ENCODE measurements around the gene FAM83D. TPM values are rescaled to one million over a fixed set of nuclear protein-coding genes. Genes with fewer than 3 reads are reported as not detected.

Gene FAM83D
- total and polyA plus RNA-seq, 2 of the 8 experiments (the other 6 are each of a cell fraction or from before 2014, with no cell fraction given) = 60.9 to 62.6 TPM

GRCh38 chr20:38897267-38897666 is 28.9 kb upstream of the FAM83D start:
- Histone ChIP-seq H3K18ac (ENCODE audit: extremely low read depth, low read length) (no peak overlapping the region), H2AFZ (ENCODE audit: low read length) (no peak overlapping the region), H3K4me1 (replicated peaks in 1 of 4; ENCODE audit: control insufficient read depth in 3 of 4, insufficient read depth in 4 of 4, low read length in 3 of 4) (peaks cover 3 to 10% (median 4%) of the 10 kb centered on the region in 4 experiments; a peak in 3 of 7 replicates), H2BK20ac (ENCODE audit: low read length) (no peak overlapping the region), H3K4ac (replicated peaks; ENCODE audit: insufficient read length, low read depth, low read length) (no peak overlapping the region), H3K14ac (ENCODE audit: insufficient read length) (no peak overlapping the region), H2AK5ac (ENCODE audit: low read depth, low read length) (no peak overlapping the region), H2BK5ac (ENCODE audit: low read depth, low read length) (no peak overlapping the region), H2BK120ac (replicated peaks; ENCODE audit: low read depth, low read length) (no peak overlapping the region), H4K91ac (replicated peaks; ENCODE audit: insufficient read length, low read length) (no peak overlapping the region), H3K4me2 (ENCODE audit: insufficient read depth in 1 of 2, low read depth in 2 of 2, low read length in 2 of 2) (no peak overlapping the region), H2BK15ac (ENCODE audit: low read length) (no peak overlapping the region), H3K56ac (replicated peaks; ENCODE audit: insufficient read length, low read depth, low read length) (no peak overlapping the region), H2BK12ac (ENCODE audit: low read depth, low read length) (no peak overlapping the region), H3K36me3 (ENCODE audit: control insufficient read depth in 2 of 4, insufficient read depth in 4 of 4, low read length in 3 of 4) (no peaks in the 10 kb centered on the region), H3K4me3 (ENCODE audit: extremely low read depth in 1 of 4, insufficient read depth in 2 of 4, low read depth in 3 of 4, low read length in 4 of 4) (no peak overlapping the region), H3K23me2 (ENCODE audit: low read depth, low read length) (no peaks in the 10 kb centered on the region; the same call in 1 of the 2 replicates), H4K20me1 (replicated peaks in 1 of 2; ENCODE audit: control insufficient read depth in 1 of 2, insufficient read depth in 2 of 2, low read length in 2 of 2) (peaks cover 0 to 3% of the 10 kb centered on the region in 2 experiments), H3K79me1 (ENCODE audit: low read depth, low read length) (no peaks in the 10 kb centered on the region), H4K5ac (ENCODE audit: insufficient read length, low read depth, low read length) (no peak overlapping the region), H3K9me3 (ENCODE audit: insufficient read depth in 2 of 2, low read depth in 1 of 2, low read length in 1 of 2) (no peaks in the 10 kb centered on the region), H3K9ac (replicated peaks in 1 of 4; ENCODE audit: extremely low read depth in 1 of 4, low read depth in 3 of 4, low read length in 3 of 4) (no peak overlapping the region), H3K27me3 (replicated peaks in 1 of 4; ENCODE audit: control insufficient read depth in 3 of 4, extremely low read depth in 1 of 4, insufficient read depth in 3 of 4, low read length in 3 of 4) (no peaks in the 10 kb centered on the region; a peak in 1 of 7 replicates), H3K27ac (ENCODE audit: low read depth, low read length) (no peak overlapping the region), H4K8ac (ENCODE audit: extremely low read depth, insufficient read depth, low read length) (no peak overlapping the region), H3K79me2 (ENCODE audit: control insufficient read depth in 1 of 2, insufficient read depth in 2 of 2, low read length in 2 of 2) (no peaks in the 10 kb centered on the region; a peak in 1 of 4 replicates), H3K23ac (ENCODE audit: insufficient read length) (no peak overlapping the region)
- DNase-seq (ENCODE audit: low read depth in 1 of 2, low spot score in 2 of 2) (no peak), FAIRE-seq (no peak)
- CTCF ChIA-PET (ENCODE audit: partially characterized antibody) = interaction anchor here (0.8 kb wide), 1 partner anchor 37 kb away, joined by 3 read pairs; no protein-coding TSS in a partner anchor
- POLR2A ChIA-PET (ENCODE audit: partially characterized antibody) = no interaction called here
- 95% methylated on average over 4 of the region's 4 CpGs; no CpG with 5 or more reads in 1 of the 2 experiments for WGBS, 2 experiments (ENCODE audit: extremely low coverage in 1 of 2, insufficient coverage in 1 of 2, insufficient read length in 1 of 2, insufficient replicate concordance in 2 of 2, low coverage in 1 of 2, low lambda C conversion rate in 2 of 2, missing lambda C conversion rate in 1 of 2)
